ENCODE results near the gene PIP5K1B. TPM values are rescaled to one million over a fixed set of nuclear protein-coding genes. Genes with fewer than 3 reads are reported as not detected.
A peak's percentile ranks its signal among the peaks of the same experiment; 100 is the strongest.

The PIP5K1B gene
- total and polyA plus RNA-seq, 2 of the 13 experiments (the other 11 are each of a cell fraction or from before 2014, with no cell fraction given), result 15.8 to 17.5 TPM

- TF ChIP-seq HNF1B (CRISPR knock-in tag; IDR thresholded peaks at IDR 0.05) (peak; percentile 35; the same call in 1 of the 2 replicates), ZSCAN12 (CRISPR knock-in tag; IDR thresholded peaks at IDR 0.05) (no peak), KMT2B (CRISPR knock-in tag; IDR thresholded peaks at IDR 0.05) (0 out of 2 replicates have a peak, but pooled peaks have one; percentile 33), FOXA3 (CRISPR knock-in tag; IDR thresholded peaks at IDR 0.05) (peak; percentile 33), TCF7 (IDR thresholded peaks at IDR 0.05; ENCODE audit: low read depth) (peak; percentile 47; the same call in 1 of the 2 replicates), ZNF556 (CRISPR knock-in tag; IDR thresholded peaks at IDR 0.05; ENCODE audit: borderline replicate concordance) (no peak), ZNF781 (CRISPR knock-in tag; IDR thresholded peaks at IDR 0.05; ENCODE audit: borderline replicate concordance, not compliant biosample characterization) (peak; percentile 39), NCOR1 (IDR thresholded peaks at IDR 0.05; ENCODE audit: borderline replicate concordance, low read length) (peak; percentile 40; the same call in 1 of the 2 replicates), XRCC5 (optimal IDR thresholded peaks at IDR 0.05; ENCODE audit: low read length) (peak; percentile 70), ZNF451 (CRISPR knock-in tag; IDR thresholded peaks at IDR 0.05) (no peak), NR2F2 (IDR thresholded peaks at IDR 0.05; ENCODE audit: borderline replicate concordance, low read depth) (peak; percentile 58; the same call in 1 of the 2 replicates), AHDC1 (CRISPR knock-in tag; IDR thresholded peaks at IDR 0.05; ENCODE audit: borderline replicate concordance) (peak; percentile 63; the same call in 1 of the 2 replicates), FIP1L1 (IDR thresholded peaks at IDR 0.05; ENCODE audit: borderline replicate concordance, insufficient read depth, low read depth, low read length) (no peak), GFI1 (CRISPR knock-in tag; IDR thresholded peaks at IDR 0.05; ENCODE audit: borderline replicate concordance) (peak; percentile 76; the same call in 1 of the 2 replicates), ZNF431 (CRISPR knock-in tag; IDR thresholded peaks at IDR 0.05; ENCODE audit: borderline replicate concordance, low read depth) (no peak)
- TF ChIP-seq, protein P1, sequence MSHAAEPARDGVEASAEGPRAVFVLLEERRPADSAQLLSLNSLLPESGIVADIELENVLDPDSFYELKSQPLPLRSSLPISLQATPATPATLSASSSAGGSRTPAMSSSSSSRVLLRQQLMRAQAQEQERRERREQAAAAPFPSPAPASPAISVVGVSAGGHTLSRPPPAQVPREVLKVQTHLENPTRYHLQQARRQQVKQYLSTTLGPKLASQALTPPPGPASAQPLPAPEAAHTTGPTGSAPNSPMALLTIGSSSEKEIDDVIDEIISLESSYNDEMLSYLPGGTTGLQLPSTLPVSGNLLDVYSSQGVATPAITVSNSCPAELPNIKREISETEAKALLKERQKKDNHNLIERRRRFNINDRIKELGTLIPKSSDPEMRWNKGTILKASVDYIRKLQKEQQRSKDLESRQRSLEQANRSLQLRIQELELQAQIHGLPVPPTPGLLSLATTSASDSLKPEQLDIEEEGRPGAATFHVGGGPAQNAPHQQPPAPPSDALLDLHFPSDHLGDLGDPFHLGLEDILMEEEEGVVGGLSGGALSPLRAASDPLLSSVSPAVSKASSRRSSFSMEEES (CRISPR knock-in tag; IDR thresholded peaks at IDR 0.05), result no peak; the same call in 1 of the 2 replicates
- TF ChIP-seq, protein P2, sequence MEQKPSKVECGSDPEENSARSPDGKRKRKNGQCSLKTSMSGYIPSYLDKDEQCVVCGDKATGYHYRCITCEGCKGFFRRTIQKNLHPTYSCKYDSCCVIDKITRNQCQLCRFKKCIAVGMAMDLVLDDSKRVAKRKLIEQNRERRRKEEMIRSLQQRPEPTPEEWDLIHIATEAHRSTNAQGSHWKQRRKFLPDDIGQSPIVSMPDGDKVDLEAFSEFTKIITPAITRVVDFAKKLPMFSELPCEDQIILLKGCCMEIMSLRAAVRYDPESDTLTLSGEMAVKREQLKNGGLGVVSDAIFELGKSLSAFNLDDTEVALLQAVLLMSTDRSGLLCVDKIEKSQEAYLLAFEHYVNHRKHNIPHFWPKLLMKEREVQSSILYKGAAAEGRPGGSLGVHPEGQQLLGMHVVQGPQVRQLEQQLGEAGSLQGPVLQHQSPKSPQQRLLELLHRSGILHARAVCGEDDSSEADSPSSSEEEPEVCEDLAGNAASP (CRISPR knock-in tag; IDR thresholded peaks at IDR 0.05; ENCODE audit: borderline replicate concordance), result peak; percentile 85; the same call in 1 of the 2 replicates
Measured at GRCh38 chr9:68739621-68740174, 34.7 kb downstream of the PIP5K1B start (continued).
